Neural progenitor cell (in vitro differentiated cells): ENCODE data around the gene RAET1G.

Experiments
- EZH2 ChIP-seq: fragments of 200-600 bp; sonication (generic); IDR thresholded peaks from 2 replicates; pipeline ENCODE4 v1.6.1; 2017; ENCODE audit warnings: antibody characterized with exemption, mild to moderate bottlenecking, moderate library complexity
- EZH2phosphoT487 ChIP-seq: fragments of 200-600 bp; sonication (generic); IDR thresholded peaks from 2 replicates; pipeline ENCODE4 v1.6.1; 2017; ENCODE audit warnings: antibody characterized with exemption
- TF ChIP-seq, protein P1 (sequence below): fragments of 200-600 bp; sonication (generic); IDR thresholded peaks from 2 replicates; pipeline ENCODE4 v1.5.1; 2017; ENCODE audit warnings: antibody characterized with exemption, mild to moderate bottlenecking

- TF ChIP-seq, protein P1, sequence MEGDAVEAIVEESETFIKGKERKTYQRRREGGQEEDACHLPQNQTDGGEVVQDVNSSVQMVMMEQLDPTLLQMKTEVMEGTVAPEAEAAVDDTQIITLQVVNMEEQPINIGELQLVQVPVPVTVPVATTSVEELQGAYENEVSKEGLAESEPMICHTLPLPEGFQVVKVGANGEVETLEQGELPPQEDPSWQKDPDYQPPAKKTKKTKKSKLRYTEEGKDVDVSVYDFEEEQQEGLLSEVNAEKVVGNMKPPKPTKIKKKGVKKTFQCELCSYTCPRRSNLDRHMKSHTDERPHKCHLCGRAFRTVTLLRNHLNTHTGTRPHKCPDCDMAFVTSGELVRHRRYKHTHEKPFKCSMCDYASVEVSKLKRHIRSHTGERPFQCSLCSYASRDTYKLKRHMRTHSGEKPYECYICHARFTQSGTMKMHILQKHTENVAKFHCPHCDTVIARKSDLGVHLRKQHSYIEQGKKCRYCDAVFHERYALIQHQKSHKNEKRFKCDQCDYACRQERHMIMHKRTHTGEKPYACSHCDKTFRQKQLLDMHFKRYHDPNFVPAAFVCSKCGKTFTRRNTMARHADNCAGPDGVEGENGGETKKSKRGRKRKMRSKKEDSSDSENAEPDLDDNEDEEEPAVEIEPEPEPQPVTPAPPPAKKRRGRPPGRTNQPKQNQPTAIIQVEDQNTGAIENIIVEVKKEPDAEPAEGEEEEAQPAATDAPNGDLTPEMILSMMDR: no peak
- TF ChIP-seq EZH2phosphoT487 (no peak), EZH2 (no peak)
Observed at GRCh38 chr6:149895048-149895590, 27.8 kb downstream of the RAET1G start.
